ENCODE measurements around the gene CPNE2.

DNA sequence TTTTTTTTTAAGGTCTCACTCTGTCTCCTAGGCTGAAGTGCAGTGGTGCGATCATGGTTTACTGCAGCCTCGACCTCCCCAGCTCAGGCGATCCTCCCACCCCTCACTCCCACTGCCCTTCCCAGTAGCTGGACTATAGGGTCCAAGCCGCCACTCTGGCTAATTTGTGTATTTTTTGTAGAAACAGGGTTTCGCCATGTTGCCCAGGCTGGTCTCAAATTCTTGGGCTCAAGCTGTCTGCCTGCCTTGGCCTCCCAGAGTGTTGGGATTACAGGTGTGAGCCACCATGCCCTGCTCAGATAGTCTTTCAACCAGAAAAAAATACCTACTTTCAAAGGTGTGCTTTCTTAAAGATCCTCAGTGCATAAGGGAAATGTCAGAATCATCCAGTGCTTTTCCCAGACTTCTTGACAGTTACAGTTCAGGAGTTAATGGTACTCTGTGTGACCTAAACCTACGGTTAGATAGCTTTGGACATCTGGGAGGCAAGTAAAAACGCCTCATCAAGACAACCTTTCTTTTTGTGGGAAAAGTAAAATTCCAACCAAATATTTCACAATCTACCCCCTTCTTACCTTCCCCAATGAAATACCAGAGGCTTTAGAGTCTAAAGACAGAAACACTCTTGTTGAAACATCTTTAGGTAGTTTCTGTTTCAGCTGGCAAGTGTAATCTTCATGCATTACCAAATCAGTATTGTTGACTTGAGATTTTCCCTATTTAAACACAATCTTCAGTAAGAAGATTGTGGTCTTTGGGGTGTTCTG, 100.5 kb downstream of the CPNE2 start:
- TF ChIP-seq ZNF274 (IDR thresholded peaks at IDR 0.05; ENCODE audit: low read depth, low read length) (no peak), YY1 (IDR thresholded peaks at IDR 0.05; ENCODE audit: insufficient read depth, insufficient read length) (no peak)
